K562 (cell line): ENCODE results near the gene GPR153. TPM values are rescaled to one million over a fixed set of nuclear protein-coding genes. Genes with fewer than 3 reads are reported as not detected.

Experiments used
- ATAC-seq: fragments of 200-7000 bp; cut with Tn5 transposase; 3 replicates; pipeline ENCODE4 v1.9.1; 2020; ENCODE audit warnings: moderate library complexity
- BruUV-seq: library from RNA; stranded (reverse); fragments of 400-500 nt; replicated peaks from 2 replicates; lab custom pipeline; 2021; lab: Mats Ljungman, UMichigan
- CTCF ChIA-PET: fragments of 300-600 bp; formaldehyde crosslinking; extraction: SDS; loops from one replicate; lab custom pipeline; 2021; ENCODE audit warnings: low intra/inter-chr PET ratio; lab: Yijun Ruan, JAX
- POLR2A ChIA-PET: fragments of 300-600, 350-650 bp; sonication (Branson Sonifier 250); formaldehyde crosslinking; extraction: SDS; loops from one replicate; lab custom pipeline; 2021; ENCODE audit warnings: antibody characterized with exemption, inconsistent platforms; lab: Yijun Ruan, JAX
- DNase-seq, 4 experiments: peaks; one replicate each; pipeline versions ENCODE4 v3.0.0 to v3.0.0-alpha.2; 2011 to 2018; ENCODE audit warnings: low spot score in 3 of 4, mixed read lengths in 3 of 4; ENCODE audit errors: extremely low read depth in 1 of 4
- FAIRE-seq: peaks from 2 replicates; lab custom pipeline; 2011; peaks lifted over from hg19 to GRCh38; lab: Jason Lieb, UNC
- H2AFZ ChIP-seq: 2 replicates; pipeline ENCODE4 v1.6.0; 2011; ENCODE audit warnings: low read depth, low read length, control low read depth, inconsistent platforms
- H3K27ac ChIP-seq: fragments of 200-600 bp; 3 replicates; pipeline ENCODE4 v1.8.0; 2011; ENCODE audit warnings: low read depth, mild to moderate bottlenecking, control low read depth, inconsistent platforms, low read length, moderate library complexity, mixed read lengths; ENCODE audit errors: extremely low read depth
- H3K27me3 ChIP-seq, 2 experiments: fragments of 300-600 bp in 1 of 2; 2 replicates in 1 of 2; 3 replicates in 1 of 2; pipeline versions ENCODE4 v1.6.0 to v1.8.0; 2011; ENCODE audit warnings: inconsistent platforms in 2 of 2, low read length in 2 of 2, mild to moderate bottlenecking in 1 of 2, mixed read lengths in 1 of 2, moderate library complexity in 1 of 2; ENCODE audit not compliant: control insufficient read depth in 2 of 2, insufficient read depth in 2 of 2
- H3K36me3 ChIP-seq: fragments of 300-600 bp; 3 replicates; pipeline ENCODE4 v1.8.0; 2011; ENCODE audit warnings: mild to moderate bottlenecking, low read length, inconsistent platforms; ENCODE audit not compliant: control insufficient read depth, insufficient read depth
- H3K4me1 ChIP-seq, 2 experiments: fragments of 200-600 bp in 1 of 2; replicated peaks in 1 of 2; 2 replicates in 1 of 2; 3 replicates in 1 of 2; pipeline versions ENCODE4 v1.5.1 to v1.8.0; 2011; ENCODE audit warnings: inconsistent platforms in 2 of 2, low read length in 2 of 2, mild to moderate bottlenecking in 1 of 2, mixed read lengths in 1 of 2, moderate library complexity in 1 of 2; ENCODE audit not compliant: control insufficient read depth in 2 of 2, insufficient read depth in 2 of 2
- H3K4me2 ChIP-seq: 2 replicates; pipeline ENCODE4 v1.6.1; 2011; ENCODE audit warnings: low read length, control low read depth, inconsistent platforms, mixed read lengths; ENCODE audit not compliant: insufficient read depth
- H3K4me3 ChIP-seq: fragments of 200-600 bp; sonication (generic), shearing (Covaris generic); 2 replicates; pipeline ENCODE4 v1.5.1; 2016; ENCODE audit warnings: control low read depth, inconsistent platforms
- H3K79me2 ChIP-seq: fragments of 200-600 bp; 3 replicates; pipeline ENCODE4 v1.8.0; 2011; ENCODE audit warnings: low read length, inconsistent platforms; ENCODE audit not compliant: control insufficient read depth, insufficient read depth
- H3K9ac ChIP-seq, 2 experiments: 2 replicates each; pipeline versions ENCODE4 v1.6.0 to v1.6.1; 2011; ENCODE audit warnings: low read depth in 2 of 2, low read length in 2 of 2, control low read depth in 1 of 2, inconsistent platforms in 1 of 2, mild to moderate bottlenecking in 1 of 2, mixed read lengths in 1 of 2; ENCODE audit not compliant: insufficient read depth in 1 of 2
- H3K9me1 ChIP-seq: one replicate; pipeline ENCODE4 v1.6.0; 2011; ENCODE audit warnings: inconsistent platforms, mild to moderate bottlenecking, low read length, moderate library complexity; ENCODE audit not compliant: control insufficient read depth, insufficient read depth
- H3K9me3 ChIP-seq: replicated peaks from 2 replicates; pipeline ENCODE4 v1.5.1; 2011; ENCODE audit warnings: low read depth, low read length, inconsistent platforms; ENCODE audit not compliant: control insufficient read depth, insufficient read depth
- H4K20me1 ChIP-seq: replicated peaks from 2 replicates; pipeline ENCODE4 v1.6.1; 2011; ENCODE audit warnings: low read length, inconsistent platforms, mixed read lengths; ENCODE audit not compliant: control insufficient read depth, insufficient read depth
- CHCHD3 ChIP-seq: fragments of 250-450 bp; sonication (Bioruptor Pico); IDR thresholded peaks from 2 replicates; pipeline ENCODE4 v2.1.2; 2022; ENCODE audit warnings: mild to moderate bottlenecking
- CREBBP ChIP-seq: IDR thresholded peaks from one replicate; pipeline ENCODE4 v1.6.1; 2012; ENCODE audit warnings: low read depth, mild to moderate bottlenecking, control low read depth, inconsistent platforms, low read length
- ETV1 ChIP-seq: fragments of 450-650 bp; conservative IDR thresholded peaks from 2 replicates; pipeline ENCODE4 v1.6.1; 2016; ENCODE audit warnings: missing genetic modification characterization, control low read depth, low read depth, missing compliant biosample characterization
- FOXJ2 ChIP-seq: fragments of 200-800 bp; sonication (Bioruptor generic); IDR thresholded peaks from 2 replicates; pipeline ENCODE4 v1.6.1; 2016; ENCODE audit warnings: missing genetic modification characterization, missing compliant biosample characterization
- GTF2B ChIP-seq: IDR thresholded peaks from 2 replicates; pipeline ENCODE4 v1.6.1; 2011; ENCODE audit not compliant: insufficient read length; ENCODE audit errors: extremely low read depth
- HDAC2 ChIP-seq: fragments of 450-650 bp; IDR thresholded peaks from 2 replicates; pipeline ENCODE4 v1.6.1; 2016; ENCODE audit warnings: mild to moderate bottlenecking
- HNRNPUL1 ChIP-seq: fragments of 200-400 bp; formaldehyde crosslinking; IDR thresholded peaks from 2 replicates; pipeline ENCODE4 v1.6.1; 2017; ENCODE audit warnings: low read length
- IRF1 ChIP-seq: sonication (generic); formaldehyde crosslinking; IDR thresholded peaks from 2 replicates; pipeline ENCODE4 v1.8.0; 2022; ENCODE audit warnings: missing genetic modification reagents, mild to moderate bottlenecking, borderline replicate concordance
- KLF6 ChIP-seq: fragments of 250-450 bp; sonication (Bioruptor Pico); IDR thresholded peaks from 2 replicates; pipeline ENCODE4 v1.4.0; 2020; ENCODE audit warnings: mild to moderate bottlenecking, moderate library complexity, borderline replicate concordance
- MAFF ChIP-seq: IDR thresholded peaks from 2 replicates; pipeline ENCODE4 v1.6.1; 2012; ENCODE audit warnings: low read length, improper control_type of control experiment
- MAFG ChIP-seq: fragments of 450-650 bp; conservative IDR thresholded peaks from 2 replicates; pipeline ENCODE4 v1.6.1; 2016; ENCODE audit warnings: missing genetic modification characterization, missing compliant biosample characterization
- MXI1 ChIP-seq: IDR thresholded peaks from 2 replicates; pipeline ENCODE4 v1.6.1; 2011; ENCODE audit warnings: low read depth, mild to moderate bottlenecking, improper control_type of control experiment, low read length
- NFE2 ChIP-seq: IDR thresholded peaks from 2 replicates; pipeline ENCODE4 v1.6.1; 2014; ENCODE audit warnings: antibody characterized with exemption, low read depth
- PHF21A ChIP-seq: fragments of 450-650 bp; IDR thresholded peaks from 2 replicates; pipeline ENCODE4 v1.6.1; 2017; ENCODE audit warnings: low read depth, borderline replicate concordance
- SMAD1 ChIP-seq: fragments of 150-350 bp; IDR thresholded peaks from 2 replicates; pipeline ENCODE4 v1.6.1; 2014; ENCODE audit warnings: low read length, low read depth; ENCODE audit not compliant: partially characterized antibody
- SP2 ChIP-seq: IDR thresholded peaks from 2 replicates; pipeline ENCODE4 v1.6.1; 2011; ENCODE audit warnings: mild to moderate bottlenecking, low read depth, low read length, moderate library complexity; ENCODE audit not compliant: poor library complexity, severe bottlenecking; ENCODE audit errors: extremely low read depth
- SRF ChIP-seq, 2 experiments: fragments of 250-450, 450-650 bp in 1 of 2; sonication (Bioruptor Pico) in 1 of 2; sonication (generic) in 1 of 2; formaldehyde crosslinking; IDR thresholded peaks; 2 replicates each; pipeline versions ENCODE4 v1.5.0 to v1.5.1; 2020 to 2022; ENCODE audit warnings: mild to moderate bottlenecking in 1 of 2, missing genetic modification reagents in 1 of 2
- ZBTB2 ChIP-seq: fragments of 450-650 bp; IDR thresholded peaks from 2 replicates; pipeline ENCODE4 v1.6.1; 2016; ENCODE audit warnings: antibody characterized with exemption
- ZNF347 ChIP-seq: fragments of 450-650 bp; formaldehyde crosslinking; IDR thresholded peaks from 2 replicates; pipeline ENCODE4 v1.4.0; 2020; ENCODE audit warnings: low read depth, mild to moderate bottlenecking, moderate library complexity
- WGBS: fragments of 100-300 bp; shearing (Covaris generic); methylation state at CpG from one replicate; pipeline ENCODE4 v1.1.6; 2016; ENCODE audit warnings: low coverage, mixed read lengths; ENCODE audit not compliant: insufficient coverage; ENCODE audit errors: missing lambda C conversion rate; 5-methylcytosine and 5-hydroxymethylcytosine counted together
- in situ Hi-C: fragments of 300-500 bp; cut with MboI; formaldehyde crosslinking; loops from 4 replicates; pipeline ENCODE4 v1.15.0; 2018; ENCODE audit warnings: inconsistent platforms, mixed read lengths
- intact Hi-C: fragments of 100-400 bp; cut with micrococcal nuclease; formaldehyde crosslinking; loops from 2 replicates; pipeline ENCODE4 v1.14.2; 2022
- polyA plus RNA-seq, 8 experiments: library from polyadenylated mRNA; depleted of rRNA in 4 of 8; stranded (reverse) in 5 of 8; unstranded in 3 of 8; fragments of >200 nt; fragmentation: Nextera tagmentation in 2 of 8; fragmentation: Illumina TruSeq in 1 of 8; extraction: Ambion mirVana in 2 of 8; extraction: Trizol in 1 of 8; gene quantifications; 2 replicates each; pipeline versions ENCODE4 v1.2.1 to v1.2.3, GENCODE V29; 2011 to 2014; ENCODE audit warnings: inconsistent platforms in 1 of 8, missing spikeins in 1 of 8
- total RNA-seq, 7 experiments: library from RNA; depleted of rRNA in 6 of 7; stranded (reverse); fragments of >200 nt in 6 of 7; fragmentation: Illumina TruSeq in 2 of 7; extraction: Trizol in 2 of 7; gene quantifications; 2 replicates each; pipeline versions ENCODE4 v1.2.1 to v1.2.3, GENCODE V29; 2011 to 2021; ENCODE audit warnings: low replicate concordance in 1 of 7

The GPR153 gene
- total and polyA plus RNA-seq, 9 of the 15 experiments (the other 6 are each of a cell fraction or from before 2014, with no cell fraction given) = 0.01 to 1.5 (median 0.51) TPM

GRCh38 chr1:6239950-6240768, 20.7 kb downstream of the GPR153 start:
- Histone ChIP-seq H3K4me1 (peaks cover 0 to 41% of the 10 kb centered on the region in 2 experiments; a peak in 3 of 5 replicates), H3K27me3 (peaks cover 35 to 47% of the 10 kb centered on the region in 2 experiments), H3K4me3 (no peak overlapping the region), H3K9me1 (no peaks in the 10 kb centered on the region), H2AFZ (no peak overlapping the region), H3K9ac (no peak overlapping the region), H3K36me3 (no peaks in the 10 kb centered on the region), H3K4me2 (no peak overlapping the region), H3K27ac (no peak overlapping the region), H3K79me2 (peaks cover 6% of the 10 kb centered on the region), H4K20me1 (peaks cover 6% of the 10 kb centered on the region; the same call in 1 of the 2 replicates), H3K9me3 (no peaks in the 10 kb centered on the region)
- no peak for DNase-seq
- peak; percentile 54 for FAIRE-seq
- no peak for ATAC-seq
- WGBS = 30% methylated on average over 17 of the region's 17 CpGs
- CTCF ChIA-PET = interaction anchor here (0.6 kb wide), 1 partner anchor 135 kb away, joined by 3 read pairs; no protein-coding TSS in a partner anchor
- no TSS peak for BruUV-seq
- in situ Hi-C loops = no loop called here
- intact Hi-C loops = no loop called here
- POLR2A ChIA-PET = interaction anchor here (0.5 to 1.2 kb wide), 6 partner anchors 10 to 92 kb away, joined by 3 to 5 read pairs (median 4); no protein-coding TSS in a partner anchor
- TF ChIP-seq CREBBP (no peak), NFE2 (peak; percentile 76), KLF6 (no peak), SRF (CRISPR knock-in tag; IDR thresholded peaks at IDR 0.05) (no peak), SMAD1 (no peak), GTF2B (no peak), PHF21A (peak; percentile 97), MAFG (tag) (peak; percentile 49), HNRNPUL1 (no peak), CHCHD3 (CRISPR knock-in tag) (no peak), SP2 (no peak), FOXJ2 (no peak), ETV1 (tag) (no peak), MAFF (0 out of 2 replicates have a peak, but pooled peaks have one; percentile 26), IRF1 (CRISPR knock-in tag) (no peak), ZBTB2 (no peak), MXI1 (no peak), ZNF347 (CRISPR knock-in tag) (no peak), HDAC2 (peak; percentile 42; the same call in 1 of the 2 replicates)
